Lung (tissue), 12 donors: ENCODE results near the gene EDDM3A. TPM values are rescaled to one million over a fixed set of nuclear protein-coding genes. Genes with fewer than 3 reads are reported as not detected.
"Not testable (repeated sequence)": the region's sequence is repeated elsewhere in the genome, so short reads cannot be mapped to it uniquely, and the experiment has no call there.

Experiments used
- ATAC-seq: fragments of 200-7000 bp; cut with Tn5 transposase; one replicate; pipeline ENCODE4 v1.9.1; 2020; ENCODE audit warnings: moderate number of reproducible peaks; ENCODE audit not compliant: insufficient read depth, low FRiP score
- DNase-seq, 3 donors: peaks; one replicate each; pipeline ENCODE4 v3.0.0-alpha.2; 2013 to 2017
- H3K27ac ChIP-seq, 2 donors: one replicate each; pipeline ENCODE4 v1.5.1; 2013; ENCODE audit warnings: mild to moderate bottlenecking in 2 of 2, moderate library complexity in 2 of 2, control low read depth in 1 of 2, inconsistent platforms in 1 of 2, low read depth in 1 of 2, low read length in 1 of 2
- H3K27me3 ChIP-seq, 3 donors: one replicate each; pipeline ENCODE4 v1.5.1; 2013; ENCODE audit warnings: low read length in 2 of 3; ENCODE audit not compliant: control insufficient read depth in 3 of 3, insufficient read depth in 3 of 3
- H3K36me3 ChIP-seq, 4 donors: one replicate each; pipeline ENCODE4 v1.5.1; 2013; ENCODE audit warnings: low read length in 4 of 4, mild to moderate bottlenecking in 1 of 4, moderate library complexity in 1 of 4; ENCODE audit not compliant: control insufficient read depth in 4 of 4, insufficient read depth in 4 of 4
- H3K4me1 ChIP-seq, 5 donors: one replicate each; pipeline ENCODE4 v1.5.1; 2013; ENCODE audit warnings: low read length in 5 of 5, mild to moderate bottlenecking in 2 of 5, moderate library complexity in 1 of 5; ENCODE audit not compliant: control insufficient read depth in 5 of 5, insufficient read depth in 5 of 5
- H3K4me3 ChIP-seq: one replicate; pipeline ENCODE4 v1.5.1; 2013; ENCODE audit warnings: mild to moderate bottlenecking, control low read depth, moderate library complexity
- H3K9ac ChIP-seq, 2 donors: one replicate each; pipeline ENCODE4 v1.5.1; 2013; ENCODE audit warnings: low read length in 2 of 2, control low read depth in 1 of 2; ENCODE audit not compliant: insufficient read depth in 1 of 2
- H3K9me3 ChIP-seq, 4 donors: one replicate each; pipeline ENCODE4 v1.5.1; 2013; ENCODE audit warnings: low read length in 3 of 4, mild to moderate bottlenecking in 1 of 4, moderate library complexity in 1 of 4; ENCODE audit not compliant: control insufficient read depth in 4 of 4, insufficient read depth in 3 of 4
- WGBS, 2 donors: extraction: QIAGEN DNeasy Blood & Tissue Kit; methylation state at CpG; one replicate each; pipeline ENCODE4 v1.1.7; 2013; 5-methylcytosine and 5-hydroxymethylcytosine counted together
- polyA plus RNA-seq, 2 donors: library from polyadenylated mRNA; stranded (reverse); fragments of 200-250 nt; gene quantifications; one replicate each; pipeline ENCODE4 v1.2.1, GENCODE V29; 2013
- total RNA-seq, 2 donors: library from RNA; depleted of rRNA in 1 of 2; stranded (reverse); fragments of >200 nt in 1 of 2; gene quantifications; one replicate each; pipeline ENCODE4 v1.2.1, GENCODE V29; 2014 to 2021
- TF ChIP-seq, protein P1 (sequence below): IDR thresholded peaks from 2 replicates; pipeline ENCODE4 v1.5.1; 2012; ENCODE audit warnings: mild to moderate bottlenecking; ENCODE audit errors: control extremely low read depth, extremely low read depth
- donor health status: control.
- donor health status: control.
- donor health status: Bipolar disorder and iron deficiency.
- donor health status: healthy.
- donor health status: DM: yes; HTN: yes; CAD: no.

Gene EDDM3A
- total and polyA plus RNA-seq, 4 donors: not detected

DNA sequence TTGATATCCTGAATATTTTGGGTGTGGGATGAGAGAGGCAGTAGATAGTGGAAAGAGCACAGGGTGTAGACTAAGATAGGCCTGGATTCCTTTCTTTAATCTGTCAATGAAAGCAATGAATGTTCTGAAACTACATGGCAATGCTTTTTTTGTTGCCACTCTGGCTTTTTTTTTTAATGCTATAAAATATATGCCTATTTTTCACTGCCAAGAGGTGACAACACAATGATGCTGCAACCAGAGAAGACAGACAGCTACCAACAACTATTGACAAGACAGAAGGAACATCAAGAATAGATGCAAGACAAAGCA is 47.7 kb upstream of the EDDM3A start:
- Histone ChIP-seq H3K4me1 (no peaks in the 10 kb centered on the region), H3K4me3 (no peak overlapping the region), H3K9me3 (no peaks in the 10 kb centered on the region), H3K36me3 (peaks cover 0 to 7% (median 4%) of the 10 kb centered on the region in 4 donors), H3K9ac (no peak overlapping the region), H3K27ac (no peak overlapping the region), H3K27me3 (no peaks in the 10 kb centered on the region)
- DNase-seq (no peak), ATAC-seq (no peak)
- TF ChIP-seq, protein P1, sequence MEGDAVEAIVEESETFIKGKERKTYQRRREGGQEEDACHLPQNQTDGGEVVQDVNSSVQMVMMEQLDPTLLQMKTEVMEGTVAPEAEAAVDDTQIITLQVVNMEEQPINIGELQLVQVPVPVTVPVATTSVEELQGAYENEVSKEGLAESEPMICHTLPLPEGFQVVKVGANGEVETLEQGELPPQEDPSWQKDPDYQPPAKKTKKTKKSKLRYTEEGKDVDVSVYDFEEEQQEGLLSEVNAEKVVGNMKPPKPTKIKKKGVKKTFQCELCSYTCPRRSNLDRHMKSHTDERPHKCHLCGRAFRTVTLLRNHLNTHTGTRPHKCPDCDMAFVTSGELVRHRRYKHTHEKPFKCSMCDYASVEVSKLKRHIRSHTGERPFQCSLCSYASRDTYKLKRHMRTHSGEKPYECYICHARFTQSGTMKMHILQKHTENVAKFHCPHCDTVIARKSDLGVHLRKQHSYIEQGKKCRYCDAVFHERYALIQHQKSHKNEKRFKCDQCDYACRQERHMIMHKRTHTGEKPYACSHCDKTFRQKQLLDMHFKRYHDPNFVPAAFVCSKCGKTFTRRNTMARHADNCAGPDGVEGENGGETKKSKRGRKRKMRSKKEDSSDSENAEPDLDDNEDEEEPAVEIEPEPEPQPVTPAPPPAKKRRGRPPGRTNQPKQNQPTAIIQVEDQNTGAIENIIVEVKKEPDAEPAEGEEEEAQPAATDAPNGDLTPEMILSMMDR: no peak

DNA sequence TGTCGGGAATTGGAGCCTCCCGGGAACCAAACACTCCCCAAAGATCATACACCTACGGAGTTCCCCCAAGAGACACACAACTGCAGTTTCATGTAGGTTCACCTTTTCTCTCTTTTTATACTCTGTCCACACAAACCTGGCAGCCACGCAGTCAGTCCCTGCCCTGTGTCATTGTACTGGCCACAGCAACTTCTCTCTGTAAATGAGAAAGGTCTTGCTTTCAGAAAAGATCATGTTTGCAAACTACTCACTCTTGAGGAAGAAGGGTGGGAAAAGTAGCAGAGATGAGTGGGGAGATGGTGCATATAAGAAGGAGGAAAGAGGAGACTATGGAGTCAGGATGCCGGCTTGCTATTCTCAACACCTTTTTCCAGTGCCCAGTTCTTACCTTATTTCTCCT is 46.8 kb upstream of the EDDM3A start:
- TF ChIP-seq, protein P1: no peak
- Histone ChIP-seq H3K4me3 (no peak overlapping the region), H3K27me3 (no peaks in the 10 kb centered on the region), H3K27ac (no peak overlapping the region), H3K36me3 (peaks cover 0 to 5% (median under 1%) of the 10 kb centered on the region in 4 donors), H3K9ac (no peak overlapping the region), H3K4me1 (no peaks in the 10 kb centered on the region), H3K9me3 (no peaks in the 10 kb centered on the region)
- 81 to 90% methylated on average over 5 of the region's 5 CpGs for WGBS, 2 donors
- ATAC-seq (no peak), DNase-seq (no peak)

DNA sequence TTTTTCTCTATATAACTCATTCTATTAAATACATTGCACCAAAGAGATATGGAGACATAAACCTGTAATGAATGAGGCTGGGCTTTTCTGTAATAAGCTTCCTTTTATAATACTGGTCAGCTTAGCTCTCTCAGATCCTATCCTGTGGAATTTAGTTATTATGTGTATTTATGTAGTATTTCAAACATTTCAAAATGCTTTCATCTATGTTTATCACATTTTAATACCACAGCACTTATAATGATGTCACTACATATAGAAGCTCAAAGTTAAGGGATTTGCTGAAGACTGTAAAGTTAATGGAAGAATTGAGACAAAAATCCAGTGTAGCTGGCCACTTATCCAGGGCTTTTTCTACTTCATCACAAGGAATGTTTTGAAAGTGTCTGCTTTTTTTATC is 45.8 kb upstream of the EDDM3A start:
- ATAC-seq (no peak), DNase-seq (no peak)
- TF ChIP-seq, protein P1: no peak
- Histone ChIP-seq H3K4me1 (no peaks in the 10 kb centered on the region), H3K36me3 (peaks cover 0 to 5% (median 0%) of the 10 kb centered on the region in 4 donors), H3K9ac (no peak overlapping the region), H3K9me3 (no peaks in the 10 kb centered on the region), H3K4me3 (no peak overlapping the region), H3K27ac (no peak overlapping the region), H3K27me3 (no peaks in the 10 kb centered on the region)

DNA sequence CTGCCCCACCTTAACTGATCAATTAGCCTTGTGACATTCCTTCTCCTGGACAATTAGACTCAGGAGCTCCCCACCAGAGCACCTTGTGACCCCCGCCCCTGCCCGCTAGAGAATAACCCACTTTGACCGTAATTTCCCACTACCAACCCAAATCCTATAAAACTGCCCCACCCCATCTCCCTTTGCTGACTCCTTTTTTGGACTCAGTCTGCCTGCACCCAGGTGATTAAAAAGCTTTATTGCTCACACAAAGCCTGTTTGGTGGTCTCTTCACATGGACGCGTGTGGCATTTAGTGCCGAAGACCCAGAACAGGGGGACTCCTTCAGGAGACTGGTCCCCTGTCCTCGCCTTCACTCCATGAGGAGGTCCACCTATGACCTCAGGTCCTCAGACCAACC is 44.7 kb upstream of the EDDM3A start:
- H3K4me1 ChIP-seq, H3K9me3 ChIP-seq, ATAC-seq, H3K4me3 ChIP-seq, H3K9ac ChIP-seq, H3K27me3 ChIP-seq, H3K27ac ChIP-seq, H3K36me3 ChIP-seq, DNase-seq: not testable (repeated sequence)
- 94 to 96% methylated on average over 7 of the region's 7 CpGs for WGBS, 2 donors
